Measurements from ENCODE around the gene SUFU.

SUFU gene

GRCh38 chr10:102555781-102556328, 52.1 kb downstream of the SUFU start:
- TF ChIP-seq, protein P1, sequence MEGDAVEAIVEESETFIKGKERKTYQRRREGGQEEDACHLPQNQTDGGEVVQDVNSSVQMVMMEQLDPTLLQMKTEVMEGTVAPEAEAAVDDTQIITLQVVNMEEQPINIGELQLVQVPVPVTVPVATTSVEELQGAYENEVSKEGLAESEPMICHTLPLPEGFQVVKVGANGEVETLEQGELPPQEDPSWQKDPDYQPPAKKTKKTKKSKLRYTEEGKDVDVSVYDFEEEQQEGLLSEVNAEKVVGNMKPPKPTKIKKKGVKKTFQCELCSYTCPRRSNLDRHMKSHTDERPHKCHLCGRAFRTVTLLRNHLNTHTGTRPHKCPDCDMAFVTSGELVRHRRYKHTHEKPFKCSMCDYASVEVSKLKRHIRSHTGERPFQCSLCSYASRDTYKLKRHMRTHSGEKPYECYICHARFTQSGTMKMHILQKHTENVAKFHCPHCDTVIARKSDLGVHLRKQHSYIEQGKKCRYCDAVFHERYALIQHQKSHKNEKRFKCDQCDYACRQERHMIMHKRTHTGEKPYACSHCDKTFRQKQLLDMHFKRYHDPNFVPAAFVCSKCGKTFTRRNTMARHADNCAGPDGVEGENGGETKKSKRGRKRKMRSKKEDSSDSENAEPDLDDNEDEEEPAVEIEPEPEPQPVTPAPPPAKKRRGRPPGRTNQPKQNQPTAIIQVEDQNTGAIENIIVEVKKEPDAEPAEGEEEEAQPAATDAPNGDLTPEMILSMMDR (IDR thresholded peaks at IDR 0.05), result no peak
- H3K4me1 ChIP-seq (ENCODE audit: control insufficient read depth in 1 of 2, insufficient read depth in 1 of 2, low read depth in 1 of 2, low read length in 1 of 2), result peaks cover 0 to 4% of the 10 kb centered on the region in 2 experiments
- H3K36me3 ChIP-seq, result peaks cover 12% of the 10 kb centered on the region
- no peak overlapping the region for H3K4me3 ChIP-seq (ENCODE audit: low read depth in 1 of 2, low read length in 1 of 2)
- no peak overlapping the region for H3K27ac ChIP-seq
- H3K9me3 ChIP-seq, result no peaks in the 10 kb centered on the region
- no peaks in the 10 kb centered on the region for H3K27me3 ChIP-seq

DNA sequence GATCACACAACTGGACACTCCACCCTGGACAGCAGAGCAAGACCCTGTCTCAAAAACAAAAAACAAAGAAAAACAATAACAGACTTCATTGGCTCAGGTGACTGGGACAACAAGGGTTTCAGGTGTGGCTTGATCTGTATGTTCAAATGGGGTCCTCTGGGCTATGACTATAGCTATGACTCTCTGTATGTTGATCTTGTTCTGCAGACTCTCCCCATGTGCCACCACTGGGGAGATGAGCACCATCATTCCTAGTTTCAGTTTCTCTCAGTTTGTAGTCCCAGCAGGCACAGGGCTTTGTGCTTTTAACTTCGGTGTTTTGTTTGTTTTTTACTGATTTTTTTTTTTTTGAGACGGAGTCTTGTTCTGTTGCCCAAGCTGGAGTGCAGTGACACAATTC, 53.8 kb downstream of the SUFU start:
- H3K27ac ChIP-seq, result no peak overlapping the region
- H3K4me1 ChIP-seq (ENCODE audit: control insufficient read depth in 1 of 2, insufficient read depth in 1 of 2, low read depth in 1 of 2, low read length in 1 of 2), result peaks cover 0 to 4% of the 10 kb centered on the region in 2 experiments
- TF ChIP-seq, protein P1 (IDR thresholded peaks at IDR 0.05), result no peak
- H3K36me3 ChIP-seq, result no peaks in the 10 kb centered on the region
- no peak overlapping the region for H3K4me3 ChIP-seq (ENCODE audit: low read depth in 1 of 2, low read length in 1 of 2)
- H3K9me3 ChIP-seq, result no peaks in the 10 kb centered on the region
- H3K27me3 ChIP-seq, result no peaks in the 10 kb centered on the region

DNA sequence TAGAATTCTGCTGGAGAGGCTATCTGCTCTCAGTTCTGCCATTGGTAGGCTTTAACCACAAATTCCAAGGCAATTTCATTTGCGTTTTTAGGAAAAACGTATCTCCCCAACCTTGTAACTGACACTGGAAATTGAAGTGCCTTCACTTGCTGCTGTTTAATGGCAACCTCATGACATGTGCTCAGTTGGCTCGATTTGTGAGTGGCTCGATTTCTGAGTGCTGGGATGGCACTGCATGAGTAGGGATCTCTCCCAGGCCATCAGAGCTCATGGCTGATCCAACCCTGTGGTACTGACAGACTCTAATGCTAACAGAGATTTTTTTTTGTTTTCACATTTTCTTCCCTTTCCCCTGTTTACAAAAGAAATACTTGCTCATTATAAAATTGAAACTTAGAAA, 56.0 kb downstream of the SUFU start:
- Histone ChIP-seq H3K36me3 (no peaks in the 10 kb centered on the region), H3K4me3 (ENCODE audit: low read depth in 1 of 2, low read length in 1 of 2) (no peak overlapping the region), H3K4me1 (ENCODE audit: control insufficient read depth in 1 of 2, insufficient read depth in 1 of 2, low read depth in 1 of 2, low read length in 1 of 2) (peaks cover 0 to 4% of the 10 kb centered on the region in 2 experiments), H3K27me3 (no peaks in the 10 kb centered on the region), H3K27ac (no peak overlapping the region), H3K9me3 (no peaks in the 10 kb centered on the region)
- TF ChIP-seq, protein P1 (IDR thresholded peaks at IDR 0.05), result no peak

DNA sequence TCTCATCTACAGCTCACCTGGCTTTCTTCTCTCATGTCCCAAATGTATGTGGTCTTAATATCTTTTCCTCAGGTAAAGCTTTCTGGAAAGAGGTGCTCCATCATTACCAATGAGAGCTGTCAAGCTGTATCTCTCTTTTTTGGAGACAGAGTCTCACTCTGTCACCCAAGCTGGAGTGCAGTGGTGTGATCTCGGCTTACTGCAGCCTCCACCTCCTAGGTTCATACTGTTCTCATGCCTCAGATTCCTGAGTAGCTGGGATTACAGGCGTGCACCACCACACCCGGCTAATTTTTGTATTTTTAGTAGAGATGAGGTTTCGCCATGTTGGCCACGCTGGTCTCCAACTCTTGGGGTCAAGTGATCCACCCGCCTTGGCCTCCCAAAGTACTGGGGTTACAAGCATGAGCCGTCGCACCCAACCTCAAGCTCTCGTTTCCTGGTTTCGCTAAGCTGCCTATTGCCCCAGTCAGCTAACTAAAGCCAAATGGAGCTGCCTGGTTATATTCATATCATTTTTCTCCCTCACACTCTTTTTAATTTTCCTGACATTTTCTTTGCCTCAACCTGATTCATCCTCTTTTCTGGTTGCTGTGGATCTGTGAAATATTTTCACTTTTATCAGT, 60.5 kb downstream of the SUFU start:
- H3K27ac ChIP-seq, result no peak overlapping the region
- TF ChIP-seq, protein P1 (IDR thresholded peaks at IDR 0.05), result no peak
- no peaks in the 10 kb centered on the region for H3K9me3 ChIP-seq
- H3K4me3 ChIP-seq (ENCODE audit: low read depth in 1 of 2, low read length in 1 of 2), result no peak overlapping the region
- H3K4me1 ChIP-seq (ENCODE audit: control insufficient read depth in 1 of 2, insufficient read depth in 1 of 2, low read depth in 1 of 2, low read length in 1 of 2), result no peaks in the 10 kb centered on the region
- no peaks in the 10 kb centered on the region for H3K27me3 ChIP-seq
- no peaks in the 10 kb centered on the region for H3K36me3 ChIP-seq

DNA sequence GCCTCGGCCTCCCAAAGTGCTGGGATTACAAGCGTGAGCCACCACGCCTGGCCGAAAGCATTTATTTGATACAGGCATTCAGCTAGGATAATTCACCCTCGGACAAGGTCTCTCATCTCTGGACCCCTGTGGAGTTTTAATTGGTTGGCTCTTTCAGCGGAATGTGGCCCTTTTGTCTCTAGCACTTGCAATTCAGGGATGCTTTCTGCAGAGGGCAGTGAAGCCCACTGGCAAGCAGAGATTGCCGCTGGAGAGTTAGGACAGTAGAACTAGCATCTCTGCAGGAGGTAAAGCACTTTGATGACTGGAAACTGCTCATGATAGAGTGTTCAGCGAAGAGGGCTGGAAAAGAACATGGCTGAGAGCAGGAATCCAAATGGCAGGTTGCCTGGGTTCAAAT, 62.0 kb downstream of the SUFU start:
- no peak overlapping the region for H3K27ac ChIP-seq
- H3K4me1 ChIP-seq (ENCODE audit: control insufficient read depth in 1 of 2, insufficient read depth in 1 of 2, low read depth in 1 of 2, low read length in 1 of 2), result no peaks in the 10 kb centered on the region
- no peaks in the 10 kb centered on the region for H3K27me3 ChIP-seq
- H3K9me3 ChIP-seq, result no peaks in the 10 kb centered on the region
- no peaks in the 10 kb centered on the region for H3K36me3 ChIP-seq
- TF ChIP-seq, protein P1 (IDR thresholded peaks at IDR 0.05), result no peak
- no peak overlapping the region for H3K4me3 ChIP-seq (ENCODE audit: low read depth in 1 of 2, low read length in 1 of 2)
